ENCODE measurements around the gene PLCH1. TPM values are rescaled to one million over a fixed set of nuclear protein-coding genes. Genes with fewer than 3 reads are reported as not detected.

PLCH1 gene
- total and polyA plus RNA-seq, 2 of the 8 experiments (the other 6 are each of a cell fraction or from before 2014, with no cell fraction given) = 5.8 to 17.2 TPM

GRCh38 chr3:155581579-155581978, 163.3 kb downstream of the PLCH1 start:
- Histone ChIP-seq H2AK5ac (ENCODE audit: low read depth, low read length) (no peak overlapping the region), H3K23me2 (ENCODE audit: low read depth, low read length) (no peaks in the 10 kb centered on the region), H3K14ac (ENCODE audit: insufficient read length) (no peak overlapping the region), H4K91ac (replicated peaks; ENCODE audit: insufficient read length, low read length) (no peak overlapping the region), H4K20me1 (replicated peaks in 1 of 2; ENCODE audit: control insufficient read depth in 1 of 2, insufficient read depth in 2 of 2, low read length in 2 of 2) (no peaks in the 10 kb centered on the region), H3K27me3 (replicated peaks in 1 of 4; ENCODE audit: control insufficient read depth in 3 of 4, extremely low read depth in 1 of 4, insufficient read depth in 3 of 4, low read length in 3 of 4) (no peaks in the 10 kb centered on the region), H3K23ac (ENCODE audit: insufficient read length) (no peak overlapping the region), H3K4ac (replicated peaks; ENCODE audit: insufficient read length, low read depth, low read length) (no peak overlapping the region), H2BK20ac (ENCODE audit: low read length) (no peak overlapping the region), H3K79me1 (ENCODE audit: low read depth, low read length) (no peaks in the 10 kb centered on the region), H3K27ac (ENCODE audit: low read depth, low read length) (no peak overlapping the region), H2AFZ (ENCODE audit: low read length) (no peak overlapping the region), H4K8ac (ENCODE audit: extremely low read depth, insufficient read depth, low read length) (no peak overlapping the region), H3K18ac (ENCODE audit: extremely low read depth, low read length) (no peak overlapping the region), H3K4me1 (replicated peaks in 1 of 4; ENCODE audit: control insufficient read depth in 3 of 4, insufficient read depth in 4 of 4, low read length in 3 of 4) (peaks cover 0 to 4% (median 0%) of the 10 kb centered on the region in 4 experiments; a peak in 1 of 7 replicates), H4K5ac (ENCODE audit: insufficient read length, low read depth, low read length) (no peak overlapping the region), H3K4me2 (ENCODE audit: insufficient read depth in 1 of 2, low read depth in 2 of 2, low read length in 2 of 2) (no peak overlapping the region), H3K36me3 (ENCODE audit: control insufficient read depth in 2 of 4, insufficient read depth in 4 of 4, low read length in 3 of 4) (no peaks in the 10 kb centered on the region), H2BK120ac (replicated peaks; ENCODE audit: low read depth, low read length) (no peak overlapping the region), H2BK15ac (ENCODE audit: low read length) (no peak overlapping the region), H3K4me3 (ENCODE audit: extremely low read depth in 1 of 4, insufficient read depth in 2 of 4, low read depth in 3 of 4, low read length in 4 of 4) (no peak overlapping the region), H2BK5ac (ENCODE audit: low read depth, low read length) (no peak overlapping the region), H3K9ac (replicated peaks in 1 of 4; ENCODE audit: extremely low read depth in 1 of 4, low read depth in 3 of 4, low read length in 3 of 4) (no peak overlapping the region), H2BK12ac (ENCODE audit: low read depth, low read length) (no peak overlapping the region), H3K9me3 (ENCODE audit: insufficient read depth in 2 of 2, low read depth in 1 of 2, low read length in 1 of 2) (no peaks in the 10 kb centered on the region), H3K56ac (replicated peaks; ENCODE audit: insufficient read length, low read depth, low read length) (no peak overlapping the region), H3K79me2 (ENCODE audit: control insufficient read depth in 1 of 2, insufficient read depth in 2 of 2, low read length in 2 of 2) (no peaks in the 10 kb centered on the region)
- ChIA-PET CTCF (ENCODE audit: partially characterized antibody) (interaction anchor here (0.6 kb wide), 1 partner anchor 13 kb away, joined by 4 read pairs; no protein-coding TSS in a partner anchor), POLR2A (ENCODE audit: partially characterized antibody) (no interaction called here)
- FAIRE-seq (no peak), DNase-seq (ENCODE audit: low read depth in 1 of 2, low spot score in 2 of 2) (no peak)
- TF ChIP-seq TEAD4 (IDR thresholded peaks at IDR 0.05; ENCODE audit: low read depth, low read length) = no peak
- no peak for TF ChIP-seq CREB1 (IDR thresholded peaks at IDR 0.05)
- no peak for TF ChIP-seq ZNF274 (IDR thresholded peaks at IDR 0.05; ENCODE audit: borderline replicate concordance, extremely low read depth, low read length)
- TF ChIP-seq RFX5 (IDR thresholded peaks at IDR 0.05; ENCODE audit: borderline replicate concordance, low read depth, low read length) = no peak
- TF ChIP-seq GABPA (IDR thresholded peaks at IDR 0.05; ENCODE audit: borderline replicate concordance, insufficient read depth, low read length) = no peak
- TF ChIP-seq SUZ12 (IDR thresholded peaks at IDR 0.05; ENCODE audit: low read length) = no peak
- TF ChIP-seq ASH2L (IDR thresholded peaks at IDR 0.05; ENCODE audit: low read length) = no peak
- no peak for TF ChIP-seq EGR1 (IDR thresholded peaks at IDR 0.05; ENCODE audit: borderline replicate concordance, low read depth, low read length)
- 96% methylated on average over 9 of the region's 10 CpGs; no CpG with 5 or more reads in 1 of the 2 experiments for WGBS, 2 experiments (ENCODE audit: extremely low coverage in 1 of 2, insufficient coverage in 1 of 2, insufficient read length in 1 of 2, insufficient replicate concordance in 2 of 2, low coverage in 1 of 2, low lambda C conversion rate in 2 of 2, missing lambda C conversion rate in 1 of 2)

Measured in H1 (cell line).